Measurements from ENCODE around the gene TAS2R46. TPM values are rescaled to one million over a fixed set of nuclear protein-coding genes. Genes with fewer than 3 reads are reported as not detected.

Gene TAS2R46
- total and polyA plus RNA-seq, 2 donors (not counting 1 experiment from before 2014, with no cell fraction given), result 0.13 to 2.6 TPM

DNA sequence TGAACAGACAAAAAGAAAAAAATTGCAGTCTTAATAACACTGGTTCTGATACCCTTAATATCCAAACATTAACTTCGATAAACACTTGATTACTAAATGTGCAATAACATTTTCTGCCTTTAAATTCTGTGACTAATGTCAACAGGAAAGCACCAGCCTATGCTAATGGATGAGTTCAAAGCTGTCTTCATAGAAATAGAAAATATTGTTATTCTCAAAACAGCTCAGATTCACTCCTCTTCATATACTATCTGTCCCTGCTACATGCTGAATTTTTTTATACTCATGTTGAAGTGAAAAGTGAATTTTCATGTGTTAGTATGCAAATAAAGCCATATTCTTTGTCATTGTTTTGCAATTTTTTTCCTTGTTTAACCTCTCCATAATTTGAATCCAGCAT is 16.2 kb upstream of the TAS2R46 start:
- no peaks in the 10 kb centered on the region for H3K27me3 Mint-ChIP-seq
- no peak overlapping the region for H3K4me3 ChIP-seq (ENCODE audit: control extremely low read depth in 1 of 5, extremely low read depth in 1 of 5, insufficient read depth in 1 of 5, low read depth in 2 of 5, low read length in 4 of 5)
- DNase-seq (no peak), ATAC-seq (ENCODE audit: low read depth) (no peak)
- H3K9me3 ChIP-seq (ENCODE audit: control extremely low read depth in 1 of 3, control insufficient read depth in 2 of 3, insufficient read depth in 1 of 3, low read length in 2 of 3), result peaks cover 0 to 4% (median 0%) of the 10 kb centered on the region in 3 donors
- H3K27me3 ChIP-seq (replicated peaks in 1 of 4; ENCODE audit: control extremely low read depth in 1 of 4, control insufficient read depth in 3 of 4, insufficient read depth in 4 of 4, low read length in 3 of 4), result no peaks in the 10 kb centered on the region
- peaks cover 5% of the 10 kb centered on the region for H3K4me1 Mint-ChIP-seq
- no peak overlapping the region for H3K4me3 Mint-ChIP-seq
- peaks cover 5% of the 10 kb centered on the region for H4K20me1 ChIP-seq (ENCODE audit: control insufficient read depth, insufficient read depth, low read length, poor library complexity, severe bottlenecking)
- H3K27ac Mint-ChIP-seq, result no peak overlapping the region
- no peaks in the 10 kb centered on the region for H3K36me3 ChIP-seq (replicated peaks in 1 of 2; ENCODE audit: control extremely low read depth in 1 of 2, control insufficient read depth in 1 of 2, extremely low read depth in 1 of 2, insufficient read depth in 2 of 2, low read length in 1 of 2)
- WGBS (ENCODE audit: insufficient coverage), result no CpG with 5 or more reads among the region's 1 CpG
- intact Hi-C loops (cut with micrococcal nuclease), result no loop called here
- ChIA-PET POLR2A (no interaction called here), CTCF (interaction anchor here (1.7 kb wide), 1 partner anchor 9 kb away, joined by 3 read pairs; no protein-coding TSS in a partner anchor)
- H3K4me1 ChIP-seq (ENCODE audit: control insufficient read depth in 2 of 2, insufficient read depth in 2 of 2, low read length in 2 of 2), result no peaks in the 10 kb centered on the region
- no peak overlapping the region for H2AFZ ChIP-seq (ENCODE audit: insufficient read depth, low read depth, low read length, poor library complexity, severe bottlenecking)
- no peak for TF ChIP-seq EZH2 (IDR thresholded peaks at IDR 0.05; ENCODE audit: borderline replicate concordance, insufficient read depth, low read depth, low read length, poor library complexity, severe bottlenecking)
- TF ChIP-seq, protein P1, sequence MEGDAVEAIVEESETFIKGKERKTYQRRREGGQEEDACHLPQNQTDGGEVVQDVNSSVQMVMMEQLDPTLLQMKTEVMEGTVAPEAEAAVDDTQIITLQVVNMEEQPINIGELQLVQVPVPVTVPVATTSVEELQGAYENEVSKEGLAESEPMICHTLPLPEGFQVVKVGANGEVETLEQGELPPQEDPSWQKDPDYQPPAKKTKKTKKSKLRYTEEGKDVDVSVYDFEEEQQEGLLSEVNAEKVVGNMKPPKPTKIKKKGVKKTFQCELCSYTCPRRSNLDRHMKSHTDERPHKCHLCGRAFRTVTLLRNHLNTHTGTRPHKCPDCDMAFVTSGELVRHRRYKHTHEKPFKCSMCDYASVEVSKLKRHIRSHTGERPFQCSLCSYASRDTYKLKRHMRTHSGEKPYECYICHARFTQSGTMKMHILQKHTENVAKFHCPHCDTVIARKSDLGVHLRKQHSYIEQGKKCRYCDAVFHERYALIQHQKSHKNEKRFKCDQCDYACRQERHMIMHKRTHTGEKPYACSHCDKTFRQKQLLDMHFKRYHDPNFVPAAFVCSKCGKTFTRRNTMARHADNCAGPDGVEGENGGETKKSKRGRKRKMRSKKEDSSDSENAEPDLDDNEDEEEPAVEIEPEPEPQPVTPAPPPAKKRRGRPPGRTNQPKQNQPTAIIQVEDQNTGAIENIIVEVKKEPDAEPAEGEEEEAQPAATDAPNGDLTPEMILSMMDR (IDR thresholded peaks at IDR 0.05), result no peak
- no peak overlapping the region for H3K4me2 ChIP-seq (replicated peaks; ENCODE audit: low read depth, low read length, poor library complexity, severe bottlenecking)
- H3K9ac ChIP-seq (ENCODE audit: low read length), result no peak overlapping the region
- H3K79me2 ChIP-seq (ENCODE audit: control insufficient read depth, insufficient read depth, low read length), result peaks cover 16% of the 10 kb centered on the region
- no peak overlapping the region for H3K27ac ChIP-seq (ENCODE audit: low read length in 2 of 2)
- peaks cover 6% of the 10 kb centered on the region for H3K9me3 Mint-ChIP-seq (ENCODE audit: insufficient read depth)

DNA sequence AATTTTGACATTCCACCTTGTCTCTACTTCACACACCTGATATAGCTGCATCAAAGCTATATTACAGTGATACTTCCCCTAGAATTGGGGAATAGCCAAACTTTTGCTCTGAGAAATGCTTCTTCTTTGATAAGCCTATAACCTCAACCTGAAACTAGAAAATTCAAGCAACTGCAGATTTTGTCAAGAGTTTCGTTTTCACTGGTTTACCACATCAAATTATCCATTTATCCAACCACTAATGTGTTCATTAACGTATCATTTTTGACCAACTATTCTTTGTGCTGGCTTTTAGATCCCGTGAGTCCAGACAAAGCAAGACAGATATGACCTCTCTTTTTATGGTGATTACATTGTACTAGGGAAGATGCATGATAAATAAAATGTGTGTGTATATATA is 13.5 kb upstream of the TAS2R46 start:
- Histone ChIP-seq H3K79me2 (ENCODE audit: control insufficient read depth, insufficient read depth, low read length) (peaks cover 16% of the 10 kb centered on the region), H3K9me3 (ENCODE audit: control extremely low read depth in 1 of 3, control insufficient read depth in 2 of 3, insufficient read depth in 1 of 3, low read length in 2 of 3) (peaks cover 0 to under 1% (median 0%) of the 10 kb centered on the region in 3 donors), H3K4me2 (replicated peaks; ENCODE audit: low read depth, low read length, poor library complexity, severe bottlenecking) (no peak overlapping the region), H2AFZ (ENCODE audit: insufficient read depth, low read depth, low read length, poor library complexity, severe bottlenecking) (no peak overlapping the region), H4K20me1 (ENCODE audit: control insufficient read depth, insufficient read depth, low read length, poor library complexity, severe bottlenecking) (peaks cover 12% of the 10 kb centered on the region), H3K27ac (ENCODE audit: low read length in 2 of 2) (no peak overlapping the region), H3K4me3 (ENCODE audit: control extremely low read depth in 1 of 5, extremely low read depth in 1 of 5, insufficient read depth in 1 of 5, low read depth in 2 of 5, low read length in 4 of 5) (no peak overlapping the region), H3K27me3 (replicated peaks in 1 of 4; ENCODE audit: control extremely low read depth in 1 of 4, control insufficient read depth in 3 of 4, insufficient read depth in 4 of 4, low read length in 3 of 4) (no peaks in the 10 kb centered on the region), H3K9ac (ENCODE audit: low read length) (no peak overlapping the region), H3K36me3 (replicated peaks in 1 of 2; ENCODE audit: control extremely low read depth in 1 of 2, control insufficient read depth in 1 of 2, extremely low read depth in 1 of 2, insufficient read depth in 2 of 2, low read length in 1 of 2) (no peaks in the 10 kb centered on the region), H3K4me1 (ENCODE audit: control insufficient read depth in 2 of 2, insufficient read depth in 2 of 2, low read length in 2 of 2) (no peaks in the 10 kb centered on the region)
- intact Hi-C loops (cut with micrococcal nuclease), result loop anchor here (1.0 kb wide), 1 partner anchor 56 kb away; no protein-coding TSS in a partner anchor
- WGBS (ENCODE audit: insufficient coverage), result no CpG with 5 or more reads among the region's 3 CpGs
- H3K27ac Mint-ChIP-seq, result no peak overlapping the region
- DNase-seq, result no peak
- H3K27me3 Mint-ChIP-seq, result no peaks in the 10 kb centered on the region
- CTCF ChIA-PET, result interaction anchor here (0.7 kb wide), 1 partner anchor 194 kb away, joined by 3 read pairs; the partner anchor contains the start of gene PRB3
- no peak overlapping the region for H3K4me3 Mint-ChIP-seq
- ATAC-seq (ENCODE audit: low read depth), result no peak
- TF ChIP-seq EZH2 (IDR thresholded peaks at IDR 0.05; ENCODE audit: borderline replicate concordance, insufficient read depth, low read depth, low read length, poor library complexity, severe bottlenecking), result no peak
- TF ChIP-seq, protein P1 (IDR thresholded peaks at IDR 0.05), result no peak
- peaks cover 9% of the 10 kb centered on the region for H3K4me1 Mint-ChIP-seq
- peaks cover 2% of the 10 kb centered on the region for H3K9me3 Mint-ChIP-seq (ENCODE audit: insufficient read depth)
- POLR2A ChIA-PET, result no interaction called here
